Nucleus accumbens (tissue), 56 donors: Measurements from ENCODE around the gene XYLT1.
A peak's percentile ranks its signal among the peaks of the same experiment; 100 is the strongest.
"Not testable (repeated sequence)": the region's sequence is repeated elsewhere in the genome, so short reads cannot be mapped to it uniquely, and the experiment has no call there.

Experiments used
- DNase-seq, 56 donors: peaks; one replicate each; lab custom pipeline; 2025; lab: John Stamatoyannopoulos, UW

The XYLT1 gene

GRCh38 chr16:17318238-17318637, 152.5 kb downstream of the XYLT1 start:
- DNase-seq: no peak

GRCh38 chr16:17316005-17316404, 154.8 kb downstream of the XYLT1 start:
- DNase-seq: no peak

- DNase-seq: no peak
Observed at GRCh38 chr16:17313793-17314547, 156.8 kb downstream of the XYLT1 start.

GRCh38 chr16:17313085-17313611, 157.6 kb downstream of the XYLT1 start:
- peak in 41 of 56 donors; percentile 8 to 57 (median 30) for DNase-seq

GRCh38 chr16:17312094-17312710, 158.6 kb downstream of the XYLT1 start:
- DNase-seq: no peak

GRCh38 chr16:17311333-17312093, 159.2 kb downstream of the XYLT1 start:
- DNase-seq: no peak

- DNase-seq: no peak
Observed at GRCh38 chr16:17309510-17309909, 161.2 kb downstream of the XYLT1 start.

GRCh38 chr16:17308186-17308585, 162.6 kb downstream of the XYLT1 start:
- DNase-seq: no peak

GRCh38 chr16:17307504-17307903, 163.3 kb downstream of the XYLT1 start:
- no peak for DNase-seq

- DNase-seq: no peak
Observed at GRCh38 chr16:17306745-17307144, 164.0 kb downstream of the XYLT1 start.

GRCh38 chr16:17306211-17306610, 164.5 kb downstream of the XYLT1 start:
- not testable (repeated sequence) for DNase-seq

- DNase-seq: no peak
Observed at GRCh38 chr16:17305694-17306093, 165.1 kb downstream of the XYLT1 start.

- DNase-seq: no peak
Observed at GRCh38 chr16:17304491-17305119, 166.2 kb downstream of the XYLT1 start.

GRCh38 chr16:17304106-17304490, 166.7 kb downstream of the XYLT1 start:
- DNase-seq: no peak

- DNase-seq: no peak
Observed at GRCh38 chr16:17303101-17303500, 167.7 kb downstream of the XYLT1 start.

- DNase-seq: no peak
Observed at GRCh38 chr16:17302620-17303019, 168.1 kb downstream of the XYLT1 start.

GRCh38 chr16:17302214-17302613, 168.5 kb downstream of the XYLT1 start:
- DNase-seq: no peak

GRCh38 chr16:17301593-17302135, 169.1 kb downstream of the XYLT1 start:
- DNase-seq: no peak

GRCh38 chr16:17301184-17301583, 169.6 kb downstream of the XYLT1 start:
- DNase-seq: no peak

- no peak for DNase-seq
Observed at GRCh38 chr16:17299790-17300189, 171.0 kb downstream of the XYLT1 start.
